ENCODE data around the gene ITGAE. TPM values are rescaled to one million over a fixed set of nuclear protein-coding genes. Genes with fewer than 3 reads are reported as not detected.
A peak's percentile ranks its signal among the peaks of the same experiment; 100 is the strongest.

The ITGAE gene
- total RNA-seq, 1 experiment from 2014 or later = 20.9 TPM

DNA sequence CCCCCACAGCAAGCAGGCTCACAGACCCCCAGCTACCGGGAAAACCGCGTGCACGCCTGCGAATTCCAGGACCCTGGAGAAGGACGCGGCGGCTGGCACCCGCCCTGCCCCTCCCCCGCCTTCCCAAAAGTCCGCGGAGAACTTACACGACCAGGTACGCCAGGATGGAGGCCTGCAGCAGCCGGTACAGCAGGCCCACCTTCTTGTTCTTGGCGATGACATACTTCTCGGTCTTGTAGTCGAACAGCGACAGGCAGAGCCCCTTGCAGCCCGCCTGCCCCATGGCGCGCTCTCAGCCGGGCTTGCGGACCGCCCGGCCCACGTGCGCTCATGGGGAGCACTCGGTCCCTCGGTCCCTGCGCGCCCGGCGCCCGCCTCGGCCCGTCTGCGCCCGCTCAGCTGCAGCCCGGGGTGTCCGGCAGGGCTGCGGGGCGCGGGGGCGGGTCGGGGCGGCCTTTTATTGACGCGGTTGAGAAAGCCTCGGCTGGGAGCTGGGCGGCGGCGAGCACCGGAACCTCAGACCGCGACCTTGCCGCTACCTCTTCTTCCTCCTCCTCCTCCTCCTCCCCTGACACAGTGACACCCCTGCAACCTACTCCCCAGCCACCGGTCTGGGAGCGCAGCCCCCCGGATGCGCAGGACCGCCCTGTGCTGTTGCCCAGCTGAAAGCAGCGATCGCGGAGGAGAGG is 105.1 kb downstream of the ITGAE start, which contains the start of gene P2RX5:
TSS of gene P2RX5 (minus strand) at position 433 of the 689 bp plus-strand sequence. CDS start at position 283, 150 bp downstream.
- in situ Hi-C loops (cut with HindIII; ENCODE audit: low pct_unique_long_range_greater_than_20kb, low sequenced_read_pairs) = no loop called here
- Histone ChIP-seq H3K9me3 (ENCODE audit: control insufficient read depth, insufficient read depth, low read depth, low read length) (no peaks in the 10 kb centered on the region), H3K4me1 (ENCODE audit: control insufficient read depth, insufficient read depth, low read length) (peaks cover 4% of the 10 kb centered on the region), H3K27me3 (ENCODE audit: control insufficient read depth, insufficient read depth, low read length) (no peaks in the 10 kb centered on the region), H3K4me3 (ENCODE audit: low read depth in 2 of 2, low read length in 2 of 2) (peak within 1 kb of the TSS; percentile 48 to 70), H3K36me3 (ENCODE audit: control insufficient read depth, insufficient read depth, low read length) (no peaks in the 10 kb centered on the region), H3K27ac (ENCODE audit: low read length) (peak within 1 kb of the TSS; percentile 44; the same call in 1 of the 2 replicates)
- POLR2A ChIA-PET = no interaction called here
- DNase-seq (ENCODE audit: low read depth, low spot score) (no peak), ATAC-seq (peak; percentile 61)
- TF ChIP-seq SIN3A (IDR thresholded peaks at IDR 0.05; ENCODE audit: borderline replicate concordance, insufficient read depth, low read depth, low read length) = peak; percentile 55; the same call in 1 of the 2 replicates
- TF ChIP-seq TCF7L2 (IDR thresholded peaks at IDR 0.05; ENCODE audit: low read depth, low read length) = no peak
- TF ChIP-seq, protein P1, sequence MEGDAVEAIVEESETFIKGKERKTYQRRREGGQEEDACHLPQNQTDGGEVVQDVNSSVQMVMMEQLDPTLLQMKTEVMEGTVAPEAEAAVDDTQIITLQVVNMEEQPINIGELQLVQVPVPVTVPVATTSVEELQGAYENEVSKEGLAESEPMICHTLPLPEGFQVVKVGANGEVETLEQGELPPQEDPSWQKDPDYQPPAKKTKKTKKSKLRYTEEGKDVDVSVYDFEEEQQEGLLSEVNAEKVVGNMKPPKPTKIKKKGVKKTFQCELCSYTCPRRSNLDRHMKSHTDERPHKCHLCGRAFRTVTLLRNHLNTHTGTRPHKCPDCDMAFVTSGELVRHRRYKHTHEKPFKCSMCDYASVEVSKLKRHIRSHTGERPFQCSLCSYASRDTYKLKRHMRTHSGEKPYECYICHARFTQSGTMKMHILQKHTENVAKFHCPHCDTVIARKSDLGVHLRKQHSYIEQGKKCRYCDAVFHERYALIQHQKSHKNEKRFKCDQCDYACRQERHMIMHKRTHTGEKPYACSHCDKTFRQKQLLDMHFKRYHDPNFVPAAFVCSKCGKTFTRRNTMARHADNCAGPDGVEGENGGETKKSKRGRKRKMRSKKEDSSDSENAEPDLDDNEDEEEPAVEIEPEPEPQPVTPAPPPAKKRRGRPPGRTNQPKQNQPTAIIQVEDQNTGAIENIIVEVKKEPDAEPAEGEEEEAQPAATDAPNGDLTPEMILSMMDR (IDR thresholded peaks at IDR 0.05) = no peak
- no peak for TF ChIP-seq POLR2AphosphoS5 (IDR thresholded peaks at IDR 0.05; ENCODE audit: low read depth, low read length)
- TF ChIP-seq, protein P2, sequence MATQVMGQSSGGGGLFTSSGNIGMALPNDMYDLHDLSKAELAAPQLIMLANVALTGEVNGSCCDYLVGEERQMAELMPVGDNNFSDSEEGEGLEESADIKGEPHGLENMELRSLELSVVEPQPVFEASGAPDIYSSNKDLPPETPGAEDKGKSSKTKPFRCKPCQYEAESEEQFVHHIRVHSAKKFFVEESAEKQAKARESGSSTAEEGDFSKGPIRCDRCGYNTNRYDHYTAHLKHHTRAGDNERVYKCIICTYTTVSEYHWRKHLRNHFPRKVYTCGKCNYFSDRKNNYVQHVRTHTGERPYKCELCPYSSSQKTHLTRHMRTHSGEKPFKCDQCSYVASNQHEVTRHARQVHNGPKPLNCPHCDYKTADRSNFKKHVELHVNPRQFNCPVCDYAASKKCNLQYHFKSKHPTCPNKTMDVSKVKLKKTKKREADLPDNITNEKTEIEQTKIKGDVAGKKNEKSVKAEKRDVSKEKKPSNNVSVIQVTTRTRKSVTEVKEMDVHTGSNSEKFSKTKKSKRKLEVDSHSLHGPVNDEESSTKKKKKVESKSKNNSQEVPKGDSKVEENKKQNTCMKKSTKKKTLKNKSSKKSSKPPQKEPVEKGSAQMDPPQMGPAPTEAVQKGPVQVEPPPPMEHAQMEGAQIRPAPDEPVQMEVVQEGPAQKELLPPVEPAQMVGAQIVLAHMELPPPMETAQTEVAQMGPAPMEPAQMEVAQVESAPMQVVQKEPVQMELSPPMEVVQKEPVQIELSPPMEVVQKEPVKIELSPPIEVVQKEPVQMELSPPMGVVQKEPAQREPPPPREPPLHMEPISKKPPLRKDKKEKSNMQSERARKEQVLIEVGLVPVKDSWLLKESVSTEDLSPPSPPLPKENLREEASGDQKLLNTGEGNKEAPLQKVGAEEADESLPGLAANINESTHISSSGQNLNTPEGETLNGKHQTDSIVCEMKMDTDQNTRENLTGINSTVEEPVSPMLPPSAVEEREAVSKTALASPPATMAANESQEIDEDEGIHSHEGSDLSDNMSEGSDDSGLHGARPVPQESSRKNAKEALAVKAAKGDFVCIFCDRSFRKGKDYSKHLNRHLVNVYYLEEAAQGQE (IDR thresholded peaks at IDR 0.05; ENCODE audit: insufficient read depth in 1 of 2, low read depth in 2 of 2, low read length in 1 of 2) = peak; percentile 85 to 86
- CTCF ChIA-PET = interaction anchor here (0.5 to 0.7 kb wide), 2 partner anchors 21 to 945 kb away, joined by 4 to 8 read pairs; no protein-coding TSS in a partner anchor
- intact Hi-C loops (cut with micrococcal nuclease; ENCODE audit: unreplicated experiment) = no loop called here
- no TSS peak for BruUV-seq (replicated peaks)

DNA sequence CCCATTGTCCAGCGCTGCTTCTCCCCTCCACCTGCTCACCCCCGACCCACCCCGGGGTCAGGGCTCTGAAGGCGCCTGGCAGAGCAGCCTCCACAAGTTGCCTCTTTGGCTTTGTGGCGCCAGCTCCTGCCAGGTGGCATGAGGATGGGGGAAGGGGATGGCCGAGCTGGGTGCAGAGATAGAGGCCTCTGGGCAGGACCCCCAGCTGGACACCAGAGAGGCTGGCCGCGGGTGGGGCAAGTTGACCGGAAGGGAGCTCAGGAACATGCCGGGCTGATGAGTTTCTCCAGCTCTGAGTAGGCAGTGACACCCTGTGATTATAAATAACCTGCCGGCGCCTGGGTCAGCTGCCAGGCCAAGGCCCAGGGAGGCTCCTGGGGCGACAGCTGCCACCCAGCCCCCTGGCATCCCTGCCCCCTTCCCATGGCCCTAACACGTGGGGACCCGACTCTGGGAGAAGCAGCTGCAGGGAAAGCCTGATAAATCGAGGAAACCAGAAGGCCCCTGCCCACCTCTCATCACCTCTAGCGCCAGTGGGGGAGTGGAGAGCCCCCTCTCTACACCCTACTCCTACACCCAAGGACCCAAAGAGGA is 105.8 kb downstream of the ITGAE start:
- ChIA-PET CTCF (interaction anchor here (0.5 to 0.7 kb wide), 2 partner anchors 21 to 944 kb away, joined by 4 to 8 read pairs; no protein-coding TSS in a partner anchor), POLR2A (interaction anchor here (0.6 kb wide), 1 partner anchor 448 kb away, joined by 3 read pairs; no protein-coding TSS in a partner anchor)
- Histone ChIP-seq H3K27ac (ENCODE audit: low read length) (peak overlapping the region; percentile 44; the same call in 1 of the 2 replicates), H3K9me3 (ENCODE audit: control insufficient read depth, insufficient read depth, low read depth, low read length) (no peaks in the 10 kb centered on the region), H3K27me3 (ENCODE audit: control insufficient read depth, insufficient read depth, low read length) (no peaks in the 10 kb centered on the region), H3K36me3 (ENCODE audit: control insufficient read depth, insufficient read depth, low read length) (no peaks in the 10 kb centered on the region), H3K4me1 (ENCODE audit: control insufficient read depth, insufficient read depth, low read length) (peaks cover 4% of the 10 kb centered on the region), H3K4me3 (ENCODE audit: low read depth in 2 of 2, low read length in 2 of 2) (peak overlapping the region; percentile 48 to 70)
- in situ Hi-C loops (cut with HindIII; ENCODE audit: low pct_unique_long_range_greater_than_20kb, low sequenced_read_pairs) (no loop called here), intact Hi-C loops (cut with micrococcal nuclease; ENCODE audit: unreplicated experiment) (no loop called here)
- ATAC-seq (peak; percentile 75), DNase-seq (ENCODE audit: low read depth, low spot score) (no peak)
- TF ChIP-seq TCF7L2 (IDR thresholded peaks at IDR 0.05; ENCODE audit: low read depth, low read length) = no peak
- 0 out of 2 replicates have a peak, but pooled peaks have one; percentile 7 for TF ChIP-seq SIN3A (IDR thresholded peaks at IDR 0.05; ENCODE audit: borderline replicate concordance, insufficient read depth, low read depth, low read length)
- no peak for TF ChIP-seq POLR2AphosphoS5 (IDR thresholded peaks at IDR 0.05; ENCODE audit: low read depth, low read length)
- TF ChIP-seq, protein P2 (IDR thresholded peaks at IDR 0.05; ENCODE audit: insufficient read depth in 1 of 2, low read depth in 2 of 2, low read length in 1 of 2) = no peak
- no TSS peak for BruUV-seq (replicated peaks)

All from Panc1 (cell line).